ENCODE data around the gene EPB41L4B. TPM values are rescaled to one million over a fixed set of nuclear protein-coding genes. Genes with fewer than 3 reads are reported as not detected.

The EPB41L4B gene
- total and polyA plus RNA-seq, 2 of the 4 experiments (the other 2 are of a cell fraction), result 0.36 to 0.54 TPM

GRCh38 chr9:109198736-109199382, 122.0 kb downstream of the EPB41L4B start:
- Histone ChIP-seq H4K20me1 (ENCODE audit: insufficient read depth, low read length) (no peaks in the 10 kb centered on the region), H3K14ac (replicated peaks; ENCODE audit: low read depth, low read length) (no peak overlapping the region), H3K36me3 (ENCODE audit: control insufficient read depth, insufficient read depth, low read length) (no peaks in the 10 kb centered on the region), H4K8ac (ENCODE audit: low read depth in 2 of 2, low read length in 2 of 2) (no peak overlapping the region), H3K9me1 (ENCODE audit: insufficient read depth, low read length) (no peaks in the 10 kb centered on the region), H3K4me2 (ENCODE audit: low read depth, low read length) (no peak overlapping the region), H2AFZ (replicated peaks; ENCODE audit: low read length, poor library complexity) (no peak overlapping the region), H4K5ac (ENCODE audit: low read depth, low read length) (no peak overlapping the region), H4K91ac (ENCODE audit: insufficient read depth, low read depth, low read length) (no peak overlapping the region), H3K79me1 (ENCODE audit: low read depth in 1 of 2, low read length in 2 of 2) (no peaks in the 10 kb centered on the region), H3K23ac (ENCODE audit: low read depth, low read length) (no peak overlapping the region), H3K27me3 (ENCODE audit: control insufficient read depth, insufficient read depth, low read length) (peaks cover 21% of the 10 kb centered on the region), H3K18ac (ENCODE audit: low read depth, low read length) (no peak overlapping the region), H3K9me3 (ENCODE audit: control insufficient read depth, insufficient read depth, low read length) (no peaks in the 10 kb centered on the region), H2BK15ac (ENCODE audit: low read depth, low read length) (no peak overlapping the region), H2AK9ac (replicated peaks; ENCODE audit: low read depth, low read length, poor library complexity) (no peak overlapping the region), H3K4me1 (ENCODE audit: control insufficient read depth, insufficient read depth, low read length) (peaks cover 2% of the 10 kb centered on the region; the same call in 1 of the 2 replicates), H3K27ac (ENCODE audit: insufficient read depth, low read length) (no peak overlapping the region), H2BK20ac (ENCODE audit: low read depth, low read length) (no peak overlapping the region), H3K4ac (ENCODE audit: low read depth, low read length) (no peak overlapping the region), H3K4me3 (ENCODE audit: insufficient read depth, low read depth, low read length) (no peak overlapping the region), H3K9ac (ENCODE audit: low read depth, low read length) (no peak overlapping the region), H2BK120ac (ENCODE audit: low read depth, low read length) (no peak overlapping the region), H3K56ac (ENCODE audit: extremely low read depth, insufficient read depth, low read length) (no peak overlapping the region), H2AK5ac (ENCODE audit: low read depth, low read length) (no peak overlapping the region), H2BK5ac (ENCODE audit: low read depth, low read length, poor library complexity, severe bottlenecking) (no peak overlapping the region)
- dilution Hi-C loops (cut with HindIII; ENCODE audit: low sequenced_read_pairs, unreplicated experiment), result no loop called here
- TF ChIP-seq RFX5 (IDR thresholded peaks at IDR 0.05; ENCODE audit: low read depth, low read length) (no peak), POLR2A (IDR thresholded peaks at IDR 0.05; ENCODE audit: low read depth, low read length) (no peak), CHD1 (IDR thresholded peaks at IDR 0.05; ENCODE audit: low read depth, low read length) (no peak), MAZ (IDR thresholded peaks at IDR 0.05; ENCODE audit: borderline replicate concordance, low read depth, low read length) (no peak), SMC3 (IDR thresholded peaks at IDR 0.05; ENCODE audit: low read depth, low read length) (no peak), NFE2L2 (IDR thresholded peaks at IDR 0.05; ENCODE audit: low read depth, low read length) (no peak), RAD21 (IDR thresholded peaks at IDR 0.05; ENCODE audit: low read length) (no peak), FOS (IDR thresholded peaks at IDR 0.05; ENCODE audit: low read depth, low read length) (no peak), RCOR1 (IDR thresholded peaks at IDR 0.05; ENCODE audit: insufficient replicate concordance, low read length) (no peak), MAFK (IDR thresholded peaks at IDR 0.05; ENCODE audit: low read depth, low read length) (no peak), CTCF (conservative IDR thresholded peaks at IDR 0.05; ENCODE audit: low read depth, low read length) (no peak), CEBPB (IDR thresholded peaks at IDR 0.05; ENCODE audit: low read depth, low read length) (no peak), BHLHE40 (IDR thresholded peaks at IDR 0.05; ENCODE audit: low read depth, low read length) (no peak), ELK1 (IDR thresholded peaks at IDR 0.05; ENCODE audit: borderline replicate concordance, low read depth, low read length) (no peak), USF2 (IDR thresholded peaks at IDR 0.05; ENCODE audit: low read depth, low read length) (no peak)
- intact Hi-C loops (cut with micrococcal nuclease), result loop anchor here (10.0 kb wide), 1 partner anchor 326 kb away; no protein-coding TSS in a partner anchor
- no peak for ATAC-seq (ENCODE audit: low read depth)
- in situ Hi-C loops (cut with MboI; ENCODE audit: low sequenced_read_pairs), result loop anchor here (25.0 kb wide), 1 partner anchor 113 kb away; the partner anchor contains the start of gene EPB41L4B
- ChIA-PET CTCF (no interaction called here), POLR2A (ENCODE audit: unreplicated experiment) (interaction anchor here (0.6 kb wide), 1 partner anchor 35 kb away, joined by 7 read pairs; no protein-coding TSS in a partner anchor)
- no CpG with 5 or more reads among the region's 6 CpGs for WGBS, 2 experiments (ENCODE audit: extremely low coverage in 2 of 2, insufficient read length in 1 of 2)
- DNase-seq, result no peak
- no TSS peak for BruUV-seq (replicated peaks)

All from IMR-90 (cell line).